GM12892 (cell line): Measurements from ENCODE around the gene GDPD4.

Source experiments
- POLR2A ChIP-seq: IDR thresholded peaks from 2 replicates; pipeline ENCODE4 v1.6.1; 2011; ENCODE audit warnings: low read depth, low read length, control low read depth
- POLR2AphosphoS5 ChIP-seq: IDR thresholded peaks from 2 replicates; pipeline ENCODE4 v1.6.1; 2011; ENCODE audit warnings: low read depth, low read length, control low read depth

- no peak for TF ChIP-seq POLR2AphosphoS5
- no peak for TF ChIP-seq POLR2A
Measured at GRCh38 chr11:77211040-77211451, 90.4 kb downstream of the GDPD4 start.
